Measurements from ENCODE around the gene PARS2.

DNA sequence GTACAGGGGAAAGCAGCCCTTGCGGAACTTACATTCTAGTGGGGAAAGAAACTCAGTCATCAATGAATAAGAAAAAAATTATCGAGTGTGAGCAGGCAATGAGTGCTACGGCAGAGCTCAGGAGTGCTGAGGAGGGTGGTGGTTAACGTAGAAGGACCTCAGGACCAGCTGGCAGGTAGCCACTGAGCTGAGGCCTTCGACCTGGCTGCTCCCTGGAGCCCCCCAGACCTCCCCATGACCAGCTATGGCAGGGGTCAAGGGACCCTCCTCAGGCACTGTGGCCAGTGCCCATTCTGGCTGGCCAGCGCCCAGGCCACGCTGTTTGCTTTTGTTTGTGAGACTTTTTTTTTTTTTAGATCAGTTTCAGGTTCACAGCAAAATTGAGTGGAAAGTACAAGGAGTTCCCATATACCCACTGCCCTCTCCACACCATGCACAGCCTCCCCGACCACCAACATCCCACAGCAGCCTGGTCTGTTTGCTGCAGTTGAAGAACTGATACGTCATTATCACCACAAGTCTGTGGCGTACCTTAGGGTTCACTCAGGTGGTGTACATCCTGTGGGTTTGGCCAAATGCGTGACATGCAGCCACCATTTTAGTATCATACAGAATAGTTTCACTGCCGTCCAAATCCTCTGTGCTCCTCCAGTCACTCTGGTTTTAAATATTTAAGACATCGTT lies 48.6 kb upstream of the PARS2 start:
- no peak for TF ChIP-seq CTCF (IDR thresholded peaks at IDR 0.05)
- no peak for TF ChIP-seq POLR2A (IDR thresholded peaks at IDR 0.05)
